Aorta (tissue), 5 donors: Measurements from ENCODE around the gene ANKRD28. TPM values are rescaled to one million over a fixed set of nuclear protein-coding genes. Genes with fewer than 3 reads are reported as not detected.

ENCODE experiments used
- ATAC-seq: fragments of 200-7000 bp; cut with Tn5 transposase; one replicate; pipeline ENCODE4 v1.9.1; 2022; ENCODE audit warnings: moderate library complexity; ENCODE audit not compliant: low FRiP score
- DNase-seq, 2 donors: peaks; one replicate each; pipeline ENCODE4 v3.0.0-alpha.2; 2020
- H3K27ac ChIP-seq, 2 donors: one replicate each; pipeline ENCODE4 v1.5.1; 2013; ENCODE audit warnings: low read length in 2 of 2, mild to moderate bottlenecking in 2 of 2, moderate library complexity in 2 of 2, control low read depth in 1 of 2, inconsistent platforms in 1 of 2, low read depth in 1 of 2
- H3K27me3 ChIP-seq, 2 donors: one replicate each; pipeline ENCODE4 v1.6.1; 2013; ENCODE audit warnings: control low read depth in 1 of 2, low read length in 1 of 2, mild to moderate bottlenecking in 1 of 2, moderate library complexity in 1 of 2; ENCODE audit not compliant: insufficient read depth in 2 of 2, control insufficient read depth in 1 of 2
- H3K36me3 ChIP-seq, 2 donors: one replicate each; pipeline ENCODE4 v1.6.1; 2013; ENCODE audit warnings: control low read depth in 1 of 2, low read length in 1 of 2, mild to moderate bottlenecking in 1 of 2; ENCODE audit not compliant: insufficient read depth in 2 of 2, control insufficient read depth in 1 of 2
- H3K4me1 ChIP-seq, 2 donors: one replicate each; pipeline ENCODE4 v1.6.1; 2013; ENCODE audit warnings: low read length in 2 of 2, control low read depth in 1 of 2, mild to moderate bottlenecking in 1 of 2, moderate library complexity in 1 of 2; ENCODE audit not compliant: insufficient read depth in 2 of 2, control insufficient read depth in 1 of 2
- H3K4me3 ChIP-seq, 2 donors: one replicate each; pipeline ENCODE4 v1.5.1; 2013; ENCODE audit warnings: low read length in 2 of 2, control low read depth in 1 of 2, mild to moderate bottlenecking in 1 of 2
- H3K9me3 ChIP-seq: one replicate; pipeline ENCODE4 v1.6.1; 2013; ENCODE audit warnings: mild to moderate bottlenecking, low read length; ENCODE audit not compliant: control insufficient read depth
- WGBS, 2 donors: extraction: QIAGEN DNeasy Blood & Tissue Kit; methylation state at CpG; one replicate each; pipeline ENCODE4 v1.1.7; 2013; 5-methylcytosine and 5-hydroxymethylcytosine counted together
- intact Hi-C, 2 donors: fragments of 100-400 bp; cut with DNase I; formaldehyde crosslinking; loops; one replicate each; pipeline versions ENCODE4 v1.14.2 to v1.15.0; 2022
- polyA plus RNA-seq, 2 donors: library from polyadenylated mRNA; stranded (reverse); fragments of 200-250 nt; gene quantifications; one replicate each; pipeline ENCODE4 v1.2.3, GENCODE V29; 2013
- total RNA-seq, 2 donors: library from RNA; stranded (reverse); fragmentation: NEBNext Ultra II Directional; extraction: Animal tissue kit (Norgen Biotek cat#: 25700); gene quantifications; one replicate each; pipeline ENCODE4 v1.2.1, GENCODE V29; 2021
- donor health status: healthy with polysubstance abuse.
- donor health status: Bipolar disorder and iron deficiency.
- donor health status: DM: no; HTN: no; CAD: no.
- donor health status: DM: no; HTN: no; CAD: no.
- donor health status: DM: yes; HTN: yes; CAD: no.

The ANKRD28 gene
- total and polyA plus RNA-seq, 4 donors = 5.6 to 61.3 (median 35.2) TPM

GRCh38 chr3:15634671-15635070, 163.1 kb downstream of the ANKRD28 start:
- DNase-seq (no peak), ATAC-seq (no peak)
- no peaks in the 10 kb centered on the region for H3K27me3 ChIP-seq
- intact Hi-C loops = loop anchor here (5.0 to 10.0 kb wide), 4 partner anchors 163 to 613 kb away; partner anchors contain the start of genes ANKRD28 (in 1 of the 2) and GALNT15 (in 1 of the 2)
- H3K4me1 ChIP-seq = peaks cover 0 to 5% of the 10 kb centered on the region in 2 donors
- no peak overlapping the region for H3K27ac ChIP-seq
- H3K36me3 ChIP-seq = no peaks in the 10 kb centered on the region
- H3K4me3 ChIP-seq = no peak overlapping the region
- H3K9me3 ChIP-seq = no peaks in the 10 kb centered on the region
- 61 to 66% methylated on average over 2 of the region's 2 CpGs for WGBS, 2 donors

GRCh38 chr3:15633766-15634598, 163.8 kb downstream of the ANKRD28 start:
- Histone ChIP-seq H3K27ac (no peak overlapping the region), H3K4me1 (peaks cover 0 to 5% of the 10 kb centered on the region in 2 donors), H3K4me3 (no peak overlapping the region), H3K9me3 (no peaks in the 10 kb centered on the region), H3K36me3 (no peaks in the 10 kb centered on the region), H3K27me3 (no peaks in the 10 kb centered on the region)
- 17% methylated on average over 4 of the region's 4 CpGs for WGBS, 2 donors
- DNase-seq = no peak
- no peak for ATAC-seq
- intact Hi-C loops = loop anchor here (5.0 to 10.0 kb wide), 4 partner anchors 163 to 613 kb away; partner anchors contain the start of genes ANKRD28 (in 1 of the 2) and GALNT15 (in 1 of the 2)

- intact Hi-C loops = loop anchor here (5.0 to 10.0 kb wide), 4 partner anchors 164 to 614 kb away; partner anchors contain the start of genes ANKRD28 (in 1 of the 2) and GALNT15 (in 1 of the 2)
- DNase-seq = no peak
- H3K9me3 ChIP-seq = no peaks in the 10 kb centered on the region
- H3K27ac ChIP-seq = no peak overlapping the region
- no peaks in the 10 kb centered on the region for H3K36me3 ChIP-seq
- H3K27me3 ChIP-seq = no peaks in the 10 kb centered on the region
- peaks cover 0 to 5% of the 10 kb centered on the region in 2 donors for H3K4me1 ChIP-seq
- no peak for ATAC-seq
- H3K4me3 ChIP-seq = no peak overlapping the region
- 88 to 91% methylated on average over 5 of the region's 5 CpGs for WGBS, 2 donors
Measured at GRCh38 chr3:15633159-15633558, 164.6 kb downstream of the ANKRD28 start.

GRCh38 chr3:15632212-15632580, 165.6 kb downstream of the ANKRD28 start:
- H3K4me3 ChIP-seq = no peak overlapping the region
- intact Hi-C loops = loop anchor here (5.0 to 10.0 kb wide), 4 partner anchors 165 to 615 kb away; partner anchors contain the start of genes ANKRD28 (in 1 of the 2) and GALNT15 (in 1 of the 2)
- WGBS, 2 donors = 91 to 97% methylated on average over 4 of the region's 4 CpGs
- no peaks in the 10 kb centered on the region for H3K9me3 ChIP-seq
- peaks cover 0 to 5% of the 10 kb centered on the region in 2 donors for H3K4me1 ChIP-seq
- ATAC-seq = no peak
- no peaks in the 10 kb centered on the region for H3K36me3 ChIP-seq
- H3K27ac ChIP-seq = no peak overlapping the region
- DNase-seq = no peak
- H3K27me3 ChIP-seq = no peaks in the 10 kb centered on the region

- Histone ChIP-seq H3K27ac (no peak overlapping the region), H3K4me1 (peaks cover 0 to 5% of the 10 kb centered on the region in 2 donors)
Measured at GRCh38 chr3:15631426-15632211, 166.2 kb downstream of the ANKRD28 start.

GRCh38 chr3:15630646-15631350, 167.0 kb downstream of the ANKRD28 start:
- ATAC-seq (no peak), DNase-seq (no peak)
- Histone ChIP-seq H3K27me3 (no peaks in the 10 kb centered on the region), H3K27ac (no peak overlapping the region), H3K36me3 (no peaks in the 10 kb centered on the region), H3K4me3 (peak overlapping the region; percentile 30 to 46), H3K4me1 (peaks cover 0 to 5% of the 10 kb centered on the region in 2 donors), H3K9me3 (no peaks in the 10 kb centered on the region)
- intact Hi-C loops = loop anchor here (2.0 to 10.0 kb wide), 5 partner anchors 167 to 617 kb away; partner anchors contain the start of genes ANKRD28 (in 1 of the 2) and GALNT15 (in 1 of the 2)
- 3 to 5% methylated on average over 8 of the region's 8 CpGs for WGBS, 2 donors

More at GRCh38 chr3:15631426-15632211, 166.2 kb downstream of the ANKRD28 start:
- Histone ChIP-seq H3K27me3 (no peaks in the 10 kb centered on the region), H3K36me3 (no peaks in the 10 kb centered on the region), H3K4me3 (no peak overlapping the region), H3K9me3 (no peaks in the 10 kb centered on the region)
- intact Hi-C loops = loop anchor here (2.0 to 10.0 kb wide), 5 partner anchors 166 to 616 kb away; partner anchors contain the start of genes ANKRD28 (in 1 of the 2) and GALNT15 (in 1 of the 2)
- ATAC-seq (no peak), DNase-seq (no peak)
- 89% methylated on average over 12 of the region's 12 CpGs for WGBS, 2 donors

GRCh38 chr3:15629860-15630597, 167.8 kb downstream of the ANKRD28 start:
- Histone ChIP-seq H3K36me3 (no peaks in the 10 kb centered on the region), H3K4me1 (peaks cover 0 to 3% of the 10 kb centered on the region in 2 donors), H3K27me3 (no peaks in the 10 kb centered on the region), H3K27ac (no peak overlapping the region), H3K4me3 (peak overlapping the region; percentile 30 to 46), H3K9me3 (no peaks in the 10 kb centered on the region)
- intact Hi-C loops = loop anchor here (2.0 to 10.0 kb wide), 5 partner anchors 167 to 617 kb away; partner anchors contain the start of genes ANKRD28 (in 1 of the 2) and GALNT15 (in 1 of the 2)
- ATAC-seq (peak; percentile 87), DNase-seq (peak in 1 of 2 donors; percentile 56)
- WGBS, 2 donors = 38 to 42% methylated on average over 10 of the region's 10 CpGs
